A549 (cell line): ENCODE data around the gene ANAPC15.

Experiments used
- BHLHE40 ChIP-seq: IDR thresholded peaks from 2 replicates; pipeline ENCODE4 v1.6.1; 2012; ENCODE audit warnings: low read depth, low read length, inconsistent platforms
- CTCF ChIP-seq: fragments of >200 bp; sonication (Bioruptor Twin); formaldehyde crosslinking; IDR thresholded peaks from 3 replicates; pipeline ENCODE4 v1.5.1; 2016
- ELK1 ChIP-seq: fragments of 150-350 bp; IDR thresholded peaks from 2 replicates; pipeline ENCODE4 v1.6.1; 2014; ENCODE audit warnings: low read depth, mild to moderate bottlenecking, low read length
- HDAC2 ChIP-seq: fragments of 200-600 bp; sonication (generic); IDR thresholded peaks from 2 replicates; pipeline ENCODE4 v1.6.1; 2016
- HEYL ChIP-seq: fragments of 250-450 bp; sonication (Bioruptor Pico); IDR thresholded peaks from 2 replicates; pipeline ENCODE4 v1.8.0; 2021; ENCODE audit warnings: mild to moderate bottlenecking, moderate library complexity
- KDM5A ChIP-seq: fragments of 200-600 bp; sonication (generic); IDR thresholded peaks from 2 replicates; pipeline ENCODE4 v1.6.1; 2016; ENCODE audit warnings: antibody characterized with exemption, mild to moderate bottlenecking
- MAX ChIP-seq: IDR thresholded peaks from 2 replicates; pipeline ENCODE4 v1.6.1; 2012
- REST ChIP-seq: fragments of 200-600 bp; sonication (generic); IDR thresholded peaks from 2 replicates; pipeline ENCODE4 v1.6.1; 2016; ENCODE audit warnings: antibody characterized with exemption, mild to moderate bottlenecking, moderate library complexity

- TF ChIP-seq CTCF (no peak), ELK1 (no peak), MAX (no peak), HEYL (CRISPR knock-in tag) (no peak), BHLHE40 (no peak), REST (no peak), KDM5A (no peak), HDAC2 (no peak)
These were observed 34.0 kb downstream of the ANAPC15 start for GRCh38 chr11:72078477-72078876.
